Left lung (tissue), 10 donors: ENCODE measurements around the gene SHISA5. TPM values are rescaled to one million over a fixed set of nuclear protein-coding genes. Genes with fewer than 3 reads are reported as not detected.

Experiments
- ATAC-seq: fragments of 200-7000 bp; cut with Tn5 transposase; one replicate; pipeline ENCODE4 v1.9.1; 2020; ENCODE audit warnings: moderate library complexity
- DNase-seq, 4 donors: peaks; one replicate each; pipeline ENCODE4 v3.0.0-alpha.2; 2013 to 2020
- H3K27ac ChIP-seq, 2 donors: fragments of 200-600 bp; sonication (generic) in 1 of 2; one replicate each; pipeline versions ENCODE4 v1.5.0 to v1.8.0; 2020 to 2021
- H3K27me3 ChIP-seq, 2 donors: fragments of 200-600 bp; sonication (generic) in 1 of 2; one replicate each; pipeline versions ENCODE4 v1.5.0 to v1.8.0; 2020 to 2021
- H3K36me3 ChIP-seq, 2 donors: fragments of 200-600 bp; sonication (generic) in 1 of 2; one replicate each; pipeline versions ENCODE4 v1.5.0 to v1.8.0; 2020 to 2021
- H3K4me1 ChIP-seq, 2 donors: fragments of 200-600 bp; one replicate each; pipeline ENCODE4 v1.8.0; 2021
- H3K4me3 ChIP-seq, 2 donors: fragments of 200-600 bp; sonication (generic) in 1 of 2; one replicate each; pipeline versions ENCODE4 v1.5.0 to v1.8.0; 2020 to 2021; ENCODE audit warnings: mild to moderate bottlenecking in 1 of 2
- H3K9me3 ChIP-seq, 2 donors: fragments of 200-600 bp; sonication (generic) in 1 of 2; one replicate each; pipeline versions ENCODE4 v1.5.0 to v1.8.0; 2020 to 2021
- intact Hi-C, 2 donors: fragments of 100-400 bp; cut with DNase I; formaldehyde crosslinking; loops; one replicate each; pipeline versions ENCODE4 v1.11.2 to v1.14.2; 2022
- polyA plus RNA-seq, 6 donors: library from polyadenylated mRNA; unstranded; fragments of 120-200 nt; gene quantifications; one replicate each; pipeline ENCODE4 v1.2.1, GENCODE V29; 2013; ENCODE audit not compliant: insufficient read length in 6 of 6
- total RNA-seq, 2 donors: library from RNA; stranded (reverse); fragmentation: NEBNext Ultra II Directional; extraction: Animal tissue kit (Norgen Biotek cat#: 25700); gene quantifications; one replicate each; pipeline ENCODE4 v1.2.1, GENCODE V29; 2021
- TF ChIP-seq, protein P1 (sequence below), 2 donors: fragments of 200-600 bp; sonication (generic) in 1 of 2; IDR thresholded peaks; one replicate each; pipeline versions ENCODE4 v1.5.0 to v1.8.0; 2021; ENCODE audit warnings: antibody characterized with exemption in 2 of 2
- donor health status: DM: no; HTN: yes; CAD: no.
- donor health status: DM: no; HTN: no; CAD: no.

Gene SHISA5
- total and polyA plus RNA-seq, 8 donors = 99.2 to 206 (median 114) TPM

DNA sequence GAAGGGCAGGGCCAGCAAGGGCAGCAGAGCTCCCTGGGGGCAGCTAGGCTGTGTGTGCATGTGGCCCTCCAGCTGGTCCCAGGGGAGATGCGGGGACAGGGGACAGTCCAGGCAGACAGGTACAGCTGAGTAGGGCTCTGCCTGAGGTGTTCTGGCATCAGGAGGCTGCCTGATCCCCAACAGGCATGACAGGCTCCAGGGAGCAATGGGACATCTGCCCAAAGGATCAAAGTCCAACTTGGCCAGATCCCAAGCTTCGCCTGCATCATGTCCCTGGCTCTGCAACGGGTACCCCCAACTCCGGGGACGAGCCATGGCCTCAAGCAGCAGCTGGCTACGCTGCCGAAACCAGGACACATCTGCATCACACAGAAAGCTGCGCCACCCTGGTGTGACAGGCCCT lies 35.6 kb downstream of the SHISA5 start:
- Histone ChIP-seq H3K27me3 (no peaks in the 10 kb centered on the region), H3K4me3 (peak overlapping the region in 1 of 2 donors; percentile 71), H3K9me3 (no peaks in the 10 kb centered on the region), H3K27ac (peak overlapping the region in 1 of 2 donors; percentile 100), H3K4me1 (peaks cover 40 to 82% of the 10 kb centered on the region in 2 donors), H3K36me3 (peaks cover 0 to 48% of the 10 kb centered on the region in 2 donors)
- no peak for DNase-seq
- TF ChIP-seq, protein P1, sequence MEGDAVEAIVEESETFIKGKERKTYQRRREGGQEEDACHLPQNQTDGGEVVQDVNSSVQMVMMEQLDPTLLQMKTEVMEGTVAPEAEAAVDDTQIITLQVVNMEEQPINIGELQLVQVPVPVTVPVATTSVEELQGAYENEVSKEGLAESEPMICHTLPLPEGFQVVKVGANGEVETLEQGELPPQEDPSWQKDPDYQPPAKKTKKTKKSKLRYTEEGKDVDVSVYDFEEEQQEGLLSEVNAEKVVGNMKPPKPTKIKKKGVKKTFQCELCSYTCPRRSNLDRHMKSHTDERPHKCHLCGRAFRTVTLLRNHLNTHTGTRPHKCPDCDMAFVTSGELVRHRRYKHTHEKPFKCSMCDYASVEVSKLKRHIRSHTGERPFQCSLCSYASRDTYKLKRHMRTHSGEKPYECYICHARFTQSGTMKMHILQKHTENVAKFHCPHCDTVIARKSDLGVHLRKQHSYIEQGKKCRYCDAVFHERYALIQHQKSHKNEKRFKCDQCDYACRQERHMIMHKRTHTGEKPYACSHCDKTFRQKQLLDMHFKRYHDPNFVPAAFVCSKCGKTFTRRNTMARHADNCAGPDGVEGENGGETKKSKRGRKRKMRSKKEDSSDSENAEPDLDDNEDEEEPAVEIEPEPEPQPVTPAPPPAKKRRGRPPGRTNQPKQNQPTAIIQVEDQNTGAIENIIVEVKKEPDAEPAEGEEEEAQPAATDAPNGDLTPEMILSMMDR (IDR thresholded peaks at IDR 0.05) = no peak
- intact Hi-C loops = loop anchor here (5.0 to 10.0 kb wide), 3 partner anchors 34 to 84 kb away; partner anchors contain the start of gene SHISA5 (in 1 of the 2)
- ATAC-seq = no peak

DNA sequence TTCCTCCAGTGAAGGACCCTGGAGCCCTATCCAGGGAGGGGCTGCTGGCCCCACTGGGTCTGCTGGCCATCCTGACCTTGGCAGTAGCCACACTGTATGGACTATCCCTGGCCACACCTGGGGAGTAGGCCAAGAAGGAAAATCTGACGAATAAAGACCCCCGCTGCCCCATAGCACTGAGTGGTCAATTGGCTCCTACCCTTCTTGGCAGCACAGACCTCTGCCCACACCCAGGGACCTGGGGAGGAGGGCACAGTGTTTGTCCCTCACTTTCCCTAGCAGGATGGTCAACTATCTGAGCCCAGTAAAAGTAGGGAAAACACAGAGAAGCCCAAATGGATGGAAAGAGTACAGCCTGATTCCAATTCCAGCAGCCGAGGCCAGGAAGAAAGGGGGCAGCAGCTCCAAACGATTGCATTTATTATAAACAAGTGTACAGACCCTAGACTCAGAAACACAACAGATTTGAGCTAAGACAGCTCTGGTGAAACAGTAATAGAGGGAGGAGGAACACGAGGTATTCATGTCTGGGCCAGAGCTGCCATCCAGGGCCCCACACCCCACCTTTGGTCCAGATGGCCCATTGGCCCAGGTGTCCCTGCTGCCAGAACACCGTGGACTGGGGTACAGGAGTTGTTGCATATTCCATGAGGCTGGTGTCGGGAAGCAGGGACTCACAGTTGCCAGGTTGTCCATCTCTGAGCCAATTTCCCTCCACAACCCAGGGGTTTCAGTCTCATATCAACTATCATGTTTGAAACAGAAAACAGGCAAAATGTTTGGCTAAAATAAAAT lies 36.3 kb downstream of the SHISA5 start:
- Histone ChIP-seq H3K27me3 (no peaks in the 10 kb centered on the region), H3K9me3 (no peaks in the 10 kb centered on the region), H3K36me3 (peaks cover 0 to 55% of the 10 kb centered on the region in 2 donors), H3K4me3 (peak overlapping the region in 1 of 2 donors; percentile 71), H3K4me1 (peaks cover 35 to 78% of the 10 kb centered on the region in 2 donors), H3K27ac (peak overlapping the region; percentile 100)
- DNase-seq (no peak), ATAC-seq (no peak)
- intact Hi-C loops = loop anchor here (5.0 to 10.0 kb wide), 3 partner anchors 35 to 85 kb away; partner anchors contain the start of gene SHISA5 (in 1 of the 2)
- TF ChIP-seq, protein P1 (IDR thresholded peaks at IDR 0.05) = no peak

DNA sequence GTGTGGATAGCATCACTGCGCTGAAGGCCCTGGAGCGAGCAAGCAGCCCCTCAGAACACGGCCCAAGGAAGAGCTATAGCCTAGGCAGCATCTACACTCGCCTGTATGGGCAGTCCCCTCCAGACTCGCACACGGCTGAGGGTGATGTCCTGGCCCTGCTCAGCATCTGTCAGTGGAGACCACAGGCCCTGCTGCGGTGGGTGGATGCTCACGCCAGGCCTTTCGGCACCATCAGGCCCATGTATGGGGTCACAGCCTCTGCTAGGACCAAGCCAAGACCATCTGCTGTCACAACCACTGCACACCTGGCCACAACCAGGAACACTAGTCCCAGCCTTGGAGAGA lies 36.9 kb downstream of the SHISA5 start:
- no peak for DNase-seq
- intact Hi-C loops = loop anchor here (5.0 to 10.0 kb wide), 3 partner anchors 35 to 85 kb away; partner anchors contain the start of gene SHISA5 (in 1 of the 2)
- H3K9me3 ChIP-seq = no peaks in the 10 kb centered on the region
- peak overlapping the region; percentile 46 to 71 for H3K4me3 ChIP-seq
- TF ChIP-seq, protein P1 (IDR thresholded peaks at IDR 0.05) = no peak
- H3K27me3 ChIP-seq = no peaks in the 10 kb centered on the region
- H3K27ac ChIP-seq = peak overlapping the region; percentile 100
- no peak for ATAC-seq
- H3K4me1 ChIP-seq = peaks cover 34 to 72% of the 10 kb centered on the region in 2 donors
- peaks cover 0 to 58% of the 10 kb centered on the region in 2 donors for H3K36me3 ChIP-seq

DNA sequence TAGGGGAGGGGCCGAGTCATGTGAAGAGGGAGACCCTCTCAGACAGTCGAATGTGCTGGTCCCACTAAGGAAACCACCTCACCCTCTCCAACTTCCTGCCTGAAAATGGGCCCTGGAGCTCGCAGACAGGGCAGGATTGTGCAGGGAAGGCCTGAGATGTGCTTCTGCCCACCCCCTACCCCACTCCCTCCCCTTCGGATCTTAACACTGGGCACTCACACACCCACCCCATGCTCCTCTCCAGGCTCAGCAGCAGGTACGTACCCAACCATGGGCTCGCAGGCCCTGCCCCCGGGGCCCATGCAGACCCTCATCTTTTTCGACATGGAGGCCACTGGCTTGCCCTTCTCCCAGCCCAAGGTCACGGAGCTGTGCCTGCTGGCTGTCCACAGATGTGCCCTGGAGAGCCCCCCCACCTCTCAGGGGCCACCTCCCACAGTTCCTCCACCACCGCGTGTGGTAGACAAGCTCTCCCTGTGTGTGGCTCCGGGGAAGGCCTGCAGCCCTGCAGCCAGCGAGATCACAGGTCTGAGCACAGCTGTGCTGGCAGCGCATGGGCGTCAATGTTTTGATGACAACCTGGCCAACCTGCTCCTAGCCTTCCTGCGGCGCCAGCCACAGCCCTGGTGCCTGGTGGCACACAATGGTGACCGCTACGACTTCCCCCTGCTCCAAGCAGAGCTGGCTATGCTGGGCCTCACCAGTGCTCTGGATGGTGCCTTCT lies 37.4 kb downstream of the SHISA5 start:
- peak overlapping the region; percentile 46 to 71 for H3K4me3 ChIP-seq
- no peaks in the 10 kb centered on the region for H3K9me3 ChIP-seq
- H3K27ac ChIP-seq = peak overlapping the region; percentile 100
- TF ChIP-seq, protein P1 (IDR thresholded peaks at IDR 0.05) = no peak
- DNase-seq = peak in 1 of 4 donors; percentile 44
- H3K36me3 ChIP-seq = peaks cover 0 to 61% of the 10 kb centered on the region in 2 donors
- peaks cover 28 to 66% of the 10 kb centered on the region in 2 donors for H3K4me1 ChIP-seq
- intact Hi-C loops = loop anchor here (5.0 to 10.0 kb wide), 3 partner anchors 36 to 86 kb away; partner anchors contain the start of gene SHISA5 (in 1 of the 2)
- no peaks in the 10 kb centered on the region for H3K27me3 ChIP-seq
- peak; percentile 7 for ATAC-seq
